Endothelial cell of umbilical vein (primary cell): ENCODE data around the gene EIF3K.

ENCODE experiments used
- CTCF ChIP-seq, 2 donors: IDR thresholded peaks; 1 replicate in 1 of 2; 2 replicates in 1 of 2; pipeline ENCODE4 v1.5.1; 2011; ENCODE audit warnings: low read length in 2 of 2, mild to moderate bottlenecking in 2 of 2, moderate library complexity in 2 of 2, control low read depth in 1 of 2, inconsistent platforms in 1 of 2, low read depth in 1 of 2; ENCODE audit not compliant: insufficient read depth in 1 of 2; ENCODE audit errors: extremely low read depth in 1 of 2
- EZH2 ChIP-seq: IDR thresholded peaks from 2 replicates; pipeline ENCODE4 v1.6.1; 2012; ENCODE audit warnings: borderline replicate concordance, low read depth, mild to moderate bottlenecking, moderate library complexity, low read length, inconsistent platforms; ENCODE audit not compliant: severe bottlenecking
- FOS ChIP-seq: IDR thresholded peaks from 2 replicates; pipeline ENCODE4 v1.6.1; 2011; ENCODE audit warnings: mild to moderate bottlenecking, low read length, moderate library complexity, borderline replicate concordance; ENCODE audit not compliant: insufficient read depth
- JUN ChIP-seq: IDR thresholded peaks from 2 replicates; pipeline ENCODE4 v1.6.1; 2011; ENCODE audit warnings: borderline replicate concordance, low read depth; ENCODE audit not compliant: insufficient read length, insufficient read depth
- MAX ChIP-seq: IDR thresholded peaks from 2 replicates; pipeline ENCODE4 v1.6.1; 2011; ENCODE audit not compliant: insufficient read depth, insufficient read length
- MYC ChIP-seq: IDR thresholded peaks from one replicate; pipeline ENCODE4 v1.6.1; 2011; ENCODE audit warnings: mild to moderate bottlenecking, low read depth, low read length
- POLR2A ChIP-seq: IDR thresholded peaks from 2 replicates; pipeline ENCODE4 v1.6.1; 2012; ENCODE audit warnings: low read depth, mild to moderate bottlenecking, control low read depth, low read length
- POLR2AphosphoS5 ChIP-seq: IDR thresholded peaks from 2 replicates; pipeline ENCODE4 v1.6.1; 2012; ENCODE audit warnings: low read depth, mild to moderate bottlenecking, control low read depth, low read length, moderate library complexity; ENCODE audit not compliant: insufficient read depth

GRCh38 chr19:38684862-38685665 is 66.1 kb downstream of the EIF3K start:
- no peak for TF ChIP-seq POLR2AphosphoS5
- no peak for TF ChIP-seq CTCF (IDR thresholded peaks at IDR 0.05; ENCODE audit: extremely low read depth in 1 of 2, insufficient read depth in 1 of 2, low read depth in 1 of 2, low read length in 2 of 2)
- TF ChIP-seq POLR2A = no peak
- TF ChIP-seq EZH2 = no peak
- no peak for TF ChIP-seq MAX
- TF ChIP-seq MYC = no peak
- no peak for TF ChIP-seq JUN
- TF ChIP-seq FOS = no peak
